Posterior cingulate gyrus (tissue), 11 donors: ENCODE data around the gene STX1A.
A peak's percentile ranks its signal among the peaks of the same experiment; 100 is the strongest.
"Not testable (repeated sequence)": the region's sequence is repeated elsewhere in the genome, so short reads cannot be mapped to it uniquely, and the experiment has no call there.

Experiments
- DNase-seq, 10 donors: peaks; one replicate each; pipeline versions ENCODE4 v3.0.0 to v3.0.0-alpha.2; 2020 to 2021; ENCODE audit warnings: mixed read lengths in 3 of 10
- intact Hi-C: fragments of 100-400 bp; cut with DNase I; formaldehyde crosslinking; loops from one replicate; pipeline ENCODE4 v1.15.1; 2023

The STX1A gene

DNA sequence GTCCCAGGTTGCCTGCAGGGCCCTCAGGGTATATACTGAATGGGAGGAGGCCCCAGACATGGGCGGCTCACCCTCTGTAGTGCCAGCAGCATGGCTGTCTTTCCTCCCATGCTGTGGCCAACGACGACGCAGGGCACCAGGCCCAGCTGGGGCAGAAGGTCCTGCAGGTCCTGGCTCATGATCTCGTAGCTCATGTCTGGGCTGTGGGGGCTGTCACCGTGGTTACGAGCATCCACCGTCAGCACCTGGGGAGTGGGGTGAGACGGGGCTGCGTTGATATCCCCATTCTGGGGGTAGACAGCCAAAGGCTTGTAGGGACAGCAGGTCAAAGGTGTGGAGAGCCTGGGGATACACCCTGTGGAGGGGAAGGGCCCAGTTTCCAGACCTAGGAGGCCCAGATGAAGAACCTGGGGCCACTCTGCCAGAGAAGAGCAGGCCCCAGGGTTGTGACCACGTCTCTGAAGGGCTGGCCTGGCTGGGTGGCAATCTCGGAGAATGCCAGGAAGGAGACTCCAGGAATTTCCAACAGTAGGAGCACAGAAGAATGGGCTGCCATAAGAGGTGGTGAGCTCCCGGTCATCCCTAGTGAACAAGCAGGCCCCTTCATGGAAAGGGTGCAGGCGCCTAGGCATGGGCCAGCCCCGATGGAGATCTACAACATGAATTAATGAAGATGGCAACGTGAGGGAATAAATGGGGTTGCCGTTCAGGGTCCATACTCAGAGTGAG is 18.2 kb upstream of the STX1A start:
- intact Hi-C loops, result loop anchor here (5.0 kb wide), 2 partner anchors 105 to 120 kb away; partner anchors contain the start of gene METTL27
- no peak for DNase-seq

DNA sequence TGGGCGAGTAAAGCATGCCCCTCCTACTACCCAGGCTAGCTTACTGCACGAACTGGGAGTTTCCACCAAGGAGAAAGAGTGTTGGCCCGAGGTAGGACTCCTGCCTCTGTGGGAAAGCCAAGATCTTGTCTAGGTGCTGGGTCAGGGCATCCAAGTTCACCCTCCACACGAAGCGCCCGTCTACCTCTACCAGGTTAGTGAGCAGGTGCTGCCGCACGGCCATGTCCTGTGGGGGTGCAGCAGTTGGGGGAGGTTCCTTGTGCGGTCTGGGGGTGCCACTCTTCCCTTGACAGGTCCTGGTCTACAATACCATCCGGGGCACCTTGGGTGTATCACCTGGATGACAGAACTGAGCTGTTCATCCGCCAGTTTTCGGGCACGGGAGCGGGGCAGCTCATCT is 17.4 kb upstream of the STX1A start:
- intact Hi-C loops, result loop anchor here (5.0 kb wide), 2 partner anchors 105 to 120 kb away; partner anchors contain the start of gene METTL27
- DNase-seq, result no peak

DNA sequence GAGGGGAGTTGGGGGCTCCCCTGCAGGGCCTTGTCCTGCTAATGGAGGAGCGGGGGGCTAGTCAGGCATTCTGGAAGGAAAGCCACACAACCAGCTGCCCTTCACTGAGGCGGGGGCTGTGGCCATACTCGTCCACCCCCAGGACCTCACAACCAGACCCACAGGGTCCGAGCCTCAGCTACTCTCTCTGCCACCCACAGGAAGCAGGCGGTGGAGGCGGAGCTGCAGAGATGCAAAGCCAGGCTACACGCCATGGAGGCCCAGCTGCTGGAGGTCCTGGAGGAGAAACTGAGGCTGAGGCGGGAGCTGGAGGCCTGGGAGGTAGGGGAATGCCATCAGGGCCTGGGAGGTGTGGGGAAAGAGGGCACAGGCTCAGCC is 16.0 kb upstream of the STX1A start:
- no peak for DNase-seq
- intact Hi-C loops, result loop anchor here (5.0 kb wide), 2 partner anchors 107 to 122 kb away; partner anchors contain the start of gene METTL27

DNA sequence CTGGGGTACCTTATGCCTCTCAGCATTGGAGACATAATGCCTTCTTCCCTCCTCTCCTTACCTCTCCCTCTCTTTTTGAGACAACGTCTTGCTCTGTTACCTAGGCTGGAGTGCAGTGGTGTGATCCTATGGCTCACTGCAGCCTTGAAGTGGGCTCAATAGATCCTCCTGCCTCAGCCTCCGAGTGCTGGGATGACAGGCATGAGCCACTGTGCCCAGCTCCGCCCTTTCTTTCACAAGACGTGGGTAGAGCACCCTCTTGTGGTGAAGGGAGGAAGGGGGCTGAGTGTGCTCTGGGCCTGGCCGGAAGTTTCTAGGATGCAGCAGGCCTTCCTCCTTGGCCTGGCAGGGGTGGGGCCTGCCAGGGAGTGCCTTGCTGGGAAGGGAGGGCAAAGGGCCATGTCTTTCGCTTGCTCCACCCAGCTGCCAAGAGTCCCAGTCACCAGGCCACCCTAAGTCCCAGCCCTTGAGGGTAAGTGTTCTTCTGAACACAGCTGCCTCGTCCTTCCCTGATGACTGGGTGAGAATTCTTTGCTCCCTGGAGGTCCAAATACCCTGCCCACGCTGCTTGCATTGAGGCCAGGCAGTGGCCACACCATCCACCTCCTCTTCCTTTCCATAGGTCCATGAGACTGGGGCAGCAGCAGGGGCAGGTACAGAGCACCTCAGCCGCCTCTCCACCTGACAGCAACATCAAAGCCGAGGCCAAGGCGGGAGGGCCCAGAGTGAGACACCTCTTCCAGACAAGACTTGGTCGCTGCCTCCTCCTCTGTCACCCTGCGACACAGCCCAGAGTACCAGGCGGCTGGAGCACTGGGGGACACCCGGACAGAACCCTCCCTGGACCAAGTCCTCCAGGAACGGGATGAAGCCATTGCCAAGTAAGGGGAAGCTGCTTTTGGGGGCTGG is 15.4 kb upstream of the STX1A start:
- intact Hi-C loops, result loop anchor here (5.0 kb wide), 2 partner anchors 107 to 122 kb away; partner anchors contain the start of gene METTL27
- DNase-seq, result peak in 6 of 10 donors; percentile 36 to 89 (median 50)

DNA sequence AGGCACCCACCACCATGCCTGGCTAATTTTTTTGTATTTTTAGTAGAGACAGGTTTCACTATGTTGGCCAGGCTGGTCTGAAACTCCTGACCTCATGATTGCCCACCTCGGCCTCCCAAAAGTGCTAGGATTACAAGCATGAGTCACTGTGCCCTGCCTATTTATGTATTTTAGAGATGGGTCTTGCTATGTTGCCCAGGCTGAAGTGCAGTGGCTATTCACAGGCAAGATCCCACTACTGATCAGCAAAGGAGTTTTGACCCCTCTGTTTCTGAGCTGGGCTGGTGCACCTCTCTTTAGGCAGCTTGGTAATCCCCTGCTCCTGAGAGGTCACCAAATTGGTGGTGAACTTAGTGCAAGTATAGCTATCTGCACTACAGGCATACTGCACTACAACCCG is 12.9 kb upstream of the STX1A start:
- DNase-seq, result peak in 1 of 10 donors; percentile 16
- intact Hi-C loops, result no loop called here

DNA sequence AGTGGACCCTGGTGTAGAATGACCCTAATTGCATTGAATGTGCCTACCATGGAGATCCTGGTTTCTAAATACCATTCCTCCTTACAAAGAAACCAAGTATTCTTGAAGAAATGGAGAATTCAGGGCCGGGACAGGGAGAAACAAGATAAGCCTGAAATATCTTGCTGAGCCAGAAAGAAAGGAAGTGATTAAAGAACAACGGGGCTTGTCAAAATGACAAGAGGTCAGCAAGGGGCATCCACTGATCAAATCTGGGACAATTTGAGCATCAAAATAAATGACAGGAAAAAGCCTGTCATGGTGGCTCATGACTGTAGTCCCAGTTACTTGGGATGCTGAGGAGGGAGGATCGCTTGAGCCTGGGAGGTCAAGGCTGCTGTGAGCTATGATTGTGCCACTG is 11.0 kb upstream of the STX1A start:
- intact Hi-C loops, result no loop called here
- peak in 1 of 10 donors; percentile 2 for DNase-seq

DNA sequence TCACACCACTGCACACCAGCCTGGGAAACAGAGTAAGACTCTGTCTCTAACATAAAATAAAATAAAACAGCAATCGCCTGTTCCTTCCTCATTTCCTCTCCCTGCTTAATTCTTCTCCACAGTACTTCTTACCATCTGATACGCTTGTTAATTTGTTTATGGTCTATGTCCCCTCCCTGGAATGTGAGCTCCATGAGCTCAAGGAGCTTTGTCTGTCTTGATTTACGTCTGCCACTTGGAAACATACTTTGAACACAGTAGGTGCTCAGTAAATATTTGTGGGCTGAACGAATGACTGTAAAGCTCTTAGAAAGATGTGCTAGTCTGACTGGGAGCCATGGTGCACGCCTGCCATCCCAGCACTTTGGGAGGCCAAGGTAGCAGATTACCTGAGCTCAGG is 9.1 kb upstream of the STX1A start:
- intact Hi-C loops, result no loop called here

DNA sequence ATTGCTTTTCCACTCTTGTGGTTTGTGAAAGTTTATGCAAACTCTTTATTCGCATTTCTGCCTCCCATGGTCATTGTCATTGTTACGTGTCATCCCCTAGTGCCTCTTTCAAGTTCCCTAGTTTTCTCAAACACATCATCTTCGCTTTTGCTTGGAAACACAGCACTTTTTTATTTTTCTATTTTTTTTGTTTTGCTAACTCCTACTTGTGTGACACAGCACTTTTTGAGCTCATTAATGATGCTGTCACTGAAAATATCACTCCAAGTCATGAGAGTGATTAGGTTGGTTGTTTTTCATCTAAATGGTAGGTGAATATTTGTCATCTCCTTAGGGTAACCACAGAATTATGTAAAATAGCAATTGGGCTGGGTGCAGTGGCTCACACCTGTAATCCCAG is 8.5 kb upstream of the STX1A start:
- intact Hi-C loops, result no loop called here
- no peak for DNase-seq

More for the DNA sequence above, 9.1 kb upstream of the STX1A start:
- peak in 1 of 10 donors; percentile 2 for DNase-seq

DNA sequence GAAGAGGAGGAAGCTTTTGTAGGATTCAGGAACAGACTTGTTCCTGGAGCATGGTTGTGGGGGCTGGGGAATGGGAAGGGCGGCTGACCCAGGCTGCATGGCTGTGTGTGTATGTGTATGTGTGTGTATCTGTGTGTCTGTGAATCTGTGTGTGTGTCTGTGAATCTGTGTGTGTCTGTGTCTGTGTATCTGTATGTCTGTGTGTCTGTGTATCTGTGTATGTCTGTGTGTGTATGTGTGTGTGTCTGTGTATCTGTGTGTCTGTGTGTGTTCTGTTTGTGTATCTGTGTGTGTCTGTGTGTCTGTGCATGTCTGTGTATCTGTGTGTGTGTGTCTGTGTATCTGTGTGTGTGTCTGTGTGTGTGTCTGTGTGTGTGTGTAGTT is 6.6 kb upstream of the STX1A start:
- intact Hi-C loops, result no loop called here
- DNase-seq, result no peak

DNA sequence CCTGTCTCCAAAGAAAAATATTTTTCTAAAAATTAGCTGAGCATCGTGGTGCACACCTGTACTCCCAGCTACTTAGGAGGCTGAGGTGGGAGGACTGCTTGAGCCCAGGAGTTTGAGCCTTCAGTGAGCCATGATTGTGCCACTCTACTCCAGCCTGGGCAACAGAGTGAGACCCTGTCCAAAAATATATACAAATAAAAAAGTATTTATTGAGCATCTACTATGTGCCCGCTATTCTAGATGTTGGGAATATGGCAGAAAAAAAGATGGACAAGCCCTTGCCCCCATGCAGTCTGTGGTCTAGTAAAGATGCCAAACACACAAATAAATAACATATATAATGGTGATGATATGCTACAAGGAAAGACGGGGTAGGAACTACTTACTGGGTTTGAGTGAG is 4.3 kb upstream of the STX1A start:
- intact Hi-C loops, result loop anchor here (5.0 kb wide), 1 partner anchor 57 kb away; the partner anchor contains the start of gene VPS37D

DNA sequence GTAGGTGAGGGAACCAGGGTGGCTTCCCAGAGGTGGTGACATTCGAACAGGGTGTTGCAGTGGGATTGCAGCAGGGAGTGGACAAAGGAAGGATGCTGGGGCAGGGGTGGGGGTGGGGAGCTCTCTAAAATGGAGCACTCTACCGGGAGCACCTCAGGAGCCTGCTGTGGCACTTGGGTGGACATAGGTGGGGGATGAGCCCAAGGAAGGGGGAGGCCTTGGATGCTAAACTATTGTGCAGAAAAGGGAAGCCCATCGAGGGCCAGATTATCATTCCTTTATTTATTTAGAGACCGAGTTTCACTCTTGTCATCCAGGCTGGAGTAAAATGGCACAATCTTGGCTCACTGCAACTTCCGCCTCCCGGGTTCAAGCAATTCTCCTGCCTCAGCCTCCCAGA is 3.3 kb upstream of the STX1A start:
- DNase-seq, result no peak
- intact Hi-C loops, result loop anchor here (5.0 kb wide), 1 partner anchor 55 kb away; the partner anchor contains the start of gene VPS37D

More for the DNA sequence above, 4.3 kb upstream of the STX1A start:
- no peak for DNase-seq

DNA sequence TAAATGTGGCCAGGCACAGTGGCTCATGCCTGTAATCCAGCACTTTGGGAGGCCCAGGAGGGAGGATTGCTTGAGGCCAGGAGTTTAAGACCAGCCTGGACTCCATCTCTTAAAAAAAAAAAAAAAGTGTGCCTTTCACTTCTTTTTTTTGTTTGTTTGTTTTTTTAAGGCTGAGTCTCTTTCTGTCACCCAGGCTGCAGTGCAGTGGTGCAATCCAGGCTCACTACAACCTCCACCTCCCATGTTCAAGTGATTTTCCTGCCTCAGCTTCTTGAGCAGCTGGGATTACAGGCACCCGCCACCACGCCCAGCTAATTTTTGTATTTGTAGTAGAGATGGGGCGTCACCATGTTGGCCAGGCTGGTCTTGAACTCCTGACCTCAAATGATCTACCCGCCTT is 2.7 kb upstream of the STX1A start:
- intact Hi-C loops, result loop anchor here (5.0 kb wide), 1 partner anchor 55 kb away; the partner anchor contains the start of gene VPS37D
- DNase-seq, result not testable (repeated sequence)

DNA sequence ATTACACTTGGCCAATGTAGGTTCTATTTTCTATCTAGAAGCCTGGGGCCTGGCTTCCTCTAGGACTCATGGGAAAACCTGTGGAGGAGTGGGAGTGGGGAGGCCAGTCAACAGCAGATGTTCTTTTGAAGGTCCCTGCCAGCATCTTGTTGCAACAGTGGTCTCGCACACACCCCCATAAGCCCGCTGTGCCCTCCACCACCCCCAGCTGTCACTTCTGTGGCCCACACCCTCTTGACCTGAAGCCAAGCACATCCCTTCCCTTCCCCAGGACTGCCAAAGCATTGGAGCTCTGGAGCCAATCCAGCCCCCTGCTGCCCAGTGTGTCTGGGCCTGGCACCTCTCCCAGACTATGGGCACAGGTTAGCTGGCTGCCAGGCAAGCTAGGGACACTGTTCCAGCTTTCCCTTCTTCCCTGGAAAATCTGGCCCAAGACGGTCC is 1.9 kb upstream of the STX1A start:
- DNase-seq, result peak in 9 of 10 donors; percentile 56 to 95 (median 73)
- intact Hi-C loops, result loop anchor here (5.0 kb wide), 1 partner anchor 54 kb away; the partner anchor contains the start of gene VPS37D

DNA sequence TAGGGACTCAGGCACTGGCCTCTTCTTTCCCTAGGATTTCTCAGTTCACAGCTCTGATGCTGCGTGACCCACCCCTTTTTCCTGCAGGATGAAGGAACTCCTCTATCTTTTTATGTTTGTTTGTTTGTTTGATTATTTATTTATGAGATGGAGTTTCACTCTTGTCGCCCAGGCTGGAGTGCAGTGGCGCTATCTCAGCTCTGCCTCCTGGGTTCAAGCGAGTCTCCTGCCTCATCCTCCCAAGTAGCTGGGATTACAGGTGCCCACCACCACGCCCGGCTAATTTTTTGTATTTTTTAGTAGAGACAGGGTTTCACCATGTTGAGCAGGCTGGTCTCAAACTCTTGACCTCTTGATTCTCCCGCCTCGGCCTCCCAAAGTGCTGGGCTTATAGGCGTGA is 974 bp upstream of the STX1A start:
- intact Hi-C loops, result loop anchor here (5.0 kb wide), 1 partner anchor 53 kb away; the partner anchor contains the start of gene VPS37D
- DNase-seq, result not testable (repeated sequence)

DNA sequence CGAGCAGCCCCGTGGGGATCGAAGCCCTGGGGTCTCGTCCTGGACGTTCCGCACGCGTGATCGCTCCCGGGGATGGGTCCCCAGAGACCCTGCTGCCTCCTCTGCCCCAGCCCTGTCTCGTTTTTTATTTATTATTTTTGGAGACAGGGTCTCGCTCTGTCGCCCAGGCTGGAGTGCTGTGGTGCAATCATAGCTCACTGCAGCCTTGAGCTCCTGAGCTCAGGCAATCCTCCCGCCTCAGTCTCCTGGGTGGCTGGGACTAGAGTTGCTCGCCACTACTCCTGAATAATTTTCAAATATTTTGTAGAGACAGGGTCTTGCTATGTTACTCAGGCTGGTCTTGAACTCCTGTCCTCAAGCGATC is 319 bp upstream of the STX1A start:
- intact Hi-C loops, result loop anchor here (5.0 kb wide), 2 partner anchors 37 to 52 kb away; partner anchors contain the start of genes BUD23, DNAJC30 and VPS37D
- no peak for DNase-seq

DNA sequence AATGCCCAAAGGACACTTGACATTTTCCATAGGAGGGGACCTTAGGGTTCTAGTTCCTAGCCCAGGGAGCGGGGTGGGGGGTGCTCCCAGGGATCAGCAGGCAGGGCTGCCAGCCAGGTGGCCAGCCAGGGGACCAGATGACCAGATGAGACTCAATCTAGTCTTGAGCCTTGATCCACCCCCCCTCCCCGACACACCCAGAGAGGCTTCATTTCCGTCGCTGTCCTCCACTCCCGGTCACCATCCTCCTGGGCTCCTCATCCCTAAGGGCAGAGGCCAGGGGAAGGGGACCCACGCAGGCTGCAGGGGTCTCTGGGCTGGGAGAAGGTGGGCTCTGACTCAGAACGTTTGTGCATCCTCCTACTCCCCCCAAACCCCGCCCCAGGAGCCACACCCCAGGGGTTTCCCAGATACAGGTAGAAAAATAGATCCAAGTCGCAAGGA is 1.0 kb downstream of the STX1A start:
- intact Hi-C loops, result loop anchor here (5.0 kb wide), 1 partner anchor 36 kb away; the partner anchor contains the start of genes BUD23 and DNAJC30
- no peak for DNase-seq

DNA sequence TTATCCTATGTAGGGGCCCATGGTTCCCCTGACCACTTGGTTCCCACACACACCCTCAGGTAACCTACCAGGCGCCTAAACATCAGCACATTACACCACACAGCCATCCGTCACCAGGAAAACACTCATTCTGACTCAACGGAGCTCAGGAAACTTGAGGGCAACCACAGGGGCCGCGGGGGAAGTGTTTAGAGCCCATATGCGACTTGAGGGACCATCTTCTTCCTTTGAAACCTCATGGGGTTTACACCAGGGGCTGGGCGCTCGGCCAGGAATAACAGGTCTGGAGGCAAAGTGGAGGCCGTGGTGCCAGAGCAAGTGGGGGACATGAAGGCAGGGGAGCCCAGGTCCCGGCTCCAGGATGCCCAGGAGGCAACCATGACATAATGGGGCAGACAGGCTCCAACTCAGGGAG is 1.5 kb downstream of the STX1A start:
- intact Hi-C loops, result loop anchor here (5.0 kb wide), 1 partner anchor 36 kb away; the partner anchor contains the start of genes BUD23 and DNAJC30
- no peak for DNase-seq

DNA sequence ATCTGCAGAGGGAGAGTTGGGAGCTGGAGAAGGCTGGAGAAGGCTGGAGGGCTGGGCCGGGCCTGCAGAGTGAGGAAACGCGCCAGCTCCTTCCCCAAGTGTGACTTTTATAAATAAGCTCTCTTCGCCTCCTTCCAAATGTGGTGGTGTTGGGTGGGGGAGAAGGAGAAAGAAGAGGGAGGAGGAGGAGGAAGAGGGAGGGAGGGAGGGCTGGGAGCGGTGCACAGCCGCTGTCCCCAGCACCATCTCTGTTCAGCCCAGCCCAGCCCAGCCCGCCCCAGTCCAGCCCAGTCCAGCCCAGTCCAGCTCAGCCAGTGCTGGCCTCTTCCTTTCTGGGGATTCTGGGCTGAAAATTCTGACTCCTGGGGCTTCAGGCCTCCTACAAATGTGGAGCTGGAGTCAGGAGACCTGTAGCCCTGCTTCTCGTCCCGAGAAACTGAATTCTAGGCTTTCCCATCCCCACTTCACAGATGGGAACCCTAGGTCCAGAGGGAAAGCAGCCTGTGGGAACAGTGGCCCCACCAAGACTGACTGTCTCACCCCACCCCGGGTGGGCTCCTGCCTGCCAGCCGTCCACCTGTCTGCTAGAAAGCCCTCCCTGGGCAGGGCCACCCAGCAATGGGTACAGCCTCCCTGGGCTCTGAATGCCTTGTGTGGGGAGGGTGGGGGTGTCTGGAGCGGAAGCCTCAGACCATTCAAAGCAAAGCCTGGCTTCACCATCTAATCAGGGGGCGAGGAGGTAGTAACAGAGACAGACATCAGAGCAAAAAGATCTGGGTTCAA is 2.3 kb downstream of the STX1A start:
- DNase-seq, result peak in 1 of 10 donors; percentile 88
- intact Hi-C loops, result loop anchor here (5.0 kb wide), 1 partner anchor 35 kb away; the partner anchor contains the start of genes BUD23 and DNAJC30

DNA sequence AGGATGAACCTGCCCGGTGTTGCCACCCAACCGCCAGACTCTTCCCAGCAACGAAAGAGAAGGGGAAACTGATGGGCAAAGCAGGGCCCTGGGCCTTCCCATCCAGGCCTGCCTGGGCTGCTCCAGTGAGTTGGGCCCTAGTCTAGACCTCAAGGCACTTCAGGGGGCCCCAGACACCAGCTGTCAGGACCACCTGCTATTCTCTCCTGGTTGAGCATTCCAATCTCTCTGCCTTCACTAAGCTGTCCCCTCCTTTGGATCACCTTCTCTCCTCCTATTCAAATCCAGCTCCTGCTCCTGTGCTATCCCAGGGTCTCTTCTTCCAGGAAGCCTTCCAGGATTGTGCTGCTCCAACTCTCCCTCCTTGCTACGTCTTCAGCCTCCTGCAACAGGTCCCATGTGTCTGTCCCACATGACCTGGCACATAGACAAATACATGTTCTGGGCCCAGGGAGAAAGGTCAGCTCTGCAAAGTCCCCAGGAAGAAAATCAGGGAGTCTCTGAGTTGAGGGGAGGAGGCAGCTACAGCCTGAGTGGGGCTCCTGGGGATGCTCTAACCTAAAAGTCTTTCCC is 3.1 kb downstream of the STX1A start:
- DNase-seq, result no peak
- intact Hi-C loops, result loop anchor here (5.0 kb wide), 1 partner anchor 34 kb away; the partner anchor contains the start of genes BUD23 and DNAJC30
